ENCODE data around the gene PNISR. TPM values are rescaled to one million over a fixed set of nuclear protein-coding genes. Genes with fewer than 3 reads are reported as not detected.

PNISR gene
- total and polyA plus RNA-seq, 2 experiments from 2014 or later = 135 to 270 TPM

DNA sequence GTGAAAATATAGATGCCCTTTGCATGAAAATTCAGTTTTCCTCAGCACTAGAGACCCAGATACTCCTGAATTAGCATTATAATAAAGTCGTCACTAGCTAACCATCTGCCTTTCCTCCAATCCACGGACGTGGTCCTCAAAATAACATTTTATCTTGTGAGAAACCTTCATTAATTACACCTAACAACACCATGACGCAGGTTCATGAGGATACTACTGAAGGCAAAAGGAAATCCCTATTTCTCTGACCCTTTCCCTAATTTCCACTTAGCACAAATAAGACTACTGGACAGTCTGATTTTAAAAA lies 1.3 kb upstream of the PNISR start (continued):
- TF ChIP-seq, protein P1, sequence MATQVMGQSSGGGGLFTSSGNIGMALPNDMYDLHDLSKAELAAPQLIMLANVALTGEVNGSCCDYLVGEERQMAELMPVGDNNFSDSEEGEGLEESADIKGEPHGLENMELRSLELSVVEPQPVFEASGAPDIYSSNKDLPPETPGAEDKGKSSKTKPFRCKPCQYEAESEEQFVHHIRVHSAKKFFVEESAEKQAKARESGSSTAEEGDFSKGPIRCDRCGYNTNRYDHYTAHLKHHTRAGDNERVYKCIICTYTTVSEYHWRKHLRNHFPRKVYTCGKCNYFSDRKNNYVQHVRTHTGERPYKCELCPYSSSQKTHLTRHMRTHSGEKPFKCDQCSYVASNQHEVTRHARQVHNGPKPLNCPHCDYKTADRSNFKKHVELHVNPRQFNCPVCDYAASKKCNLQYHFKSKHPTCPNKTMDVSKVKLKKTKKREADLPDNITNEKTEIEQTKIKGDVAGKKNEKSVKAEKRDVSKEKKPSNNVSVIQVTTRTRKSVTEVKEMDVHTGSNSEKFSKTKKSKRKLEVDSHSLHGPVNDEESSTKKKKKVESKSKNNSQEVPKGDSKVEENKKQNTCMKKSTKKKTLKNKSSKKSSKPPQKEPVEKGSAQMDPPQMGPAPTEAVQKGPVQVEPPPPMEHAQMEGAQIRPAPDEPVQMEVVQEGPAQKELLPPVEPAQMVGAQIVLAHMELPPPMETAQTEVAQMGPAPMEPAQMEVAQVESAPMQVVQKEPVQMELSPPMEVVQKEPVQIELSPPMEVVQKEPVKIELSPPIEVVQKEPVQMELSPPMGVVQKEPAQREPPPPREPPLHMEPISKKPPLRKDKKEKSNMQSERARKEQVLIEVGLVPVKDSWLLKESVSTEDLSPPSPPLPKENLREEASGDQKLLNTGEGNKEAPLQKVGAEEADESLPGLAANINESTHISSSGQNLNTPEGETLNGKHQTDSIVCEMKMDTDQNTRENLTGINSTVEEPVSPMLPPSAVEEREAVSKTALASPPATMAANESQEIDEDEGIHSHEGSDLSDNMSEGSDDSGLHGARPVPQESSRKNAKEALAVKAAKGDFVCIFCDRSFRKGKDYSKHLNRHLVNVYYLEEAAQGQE (IDR thresholded peaks at IDR 0.05; ENCODE audit: unreplicated experiment) = no peak
- TF ChIP-seq JUNB (IDR thresholded peaks at IDR 0.05; ENCODE audit: unreplicated experiment) = no peak

DNA sequence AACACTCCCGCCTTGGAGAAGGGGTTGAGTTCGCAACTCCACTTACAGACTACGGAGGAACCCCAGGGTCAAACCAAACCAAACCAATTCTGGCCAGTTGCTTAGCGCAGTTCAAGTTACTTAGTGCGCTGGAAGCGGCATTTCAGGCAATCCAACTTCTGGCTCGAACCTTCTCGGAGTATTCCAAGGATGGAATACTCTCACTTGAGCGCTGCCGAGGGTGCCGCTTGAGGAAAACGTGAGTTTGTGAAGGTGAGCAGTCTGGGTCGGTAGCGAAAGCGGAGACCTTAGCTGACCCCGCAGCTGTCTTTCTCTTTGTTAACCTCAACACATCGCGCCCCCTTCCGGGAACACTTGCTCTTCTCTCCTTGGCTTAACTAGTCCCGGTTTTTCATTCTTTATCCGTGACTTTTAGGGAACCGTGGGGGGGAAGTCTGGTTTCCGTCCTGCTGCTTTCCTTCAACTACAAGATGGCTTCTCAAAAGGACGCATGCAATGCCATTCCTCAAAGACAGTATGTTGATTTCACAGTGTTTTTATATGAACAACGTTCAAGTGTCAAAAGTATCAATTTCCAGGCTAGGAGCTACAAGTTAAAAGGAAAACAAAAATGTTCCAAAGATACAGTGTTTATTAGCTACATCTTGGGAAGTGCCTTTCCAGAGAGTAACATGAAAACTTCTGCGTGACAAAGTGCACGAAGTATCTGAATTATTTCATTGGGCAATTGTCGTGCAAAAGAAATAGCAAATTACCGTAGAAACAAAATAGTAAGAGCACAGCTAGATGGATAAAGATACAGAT lies 741 bp upstream of the PNISR start:
- Histone ChIP-seq H3K27ac (ENCODE audit: low read depth) (peak overlapping the region; percentile 97), H3F3A (replicated peaks; ENCODE audit: low read depth) (no peaks in the 10 kb centered on the region), H3K4me3 (peak overlapping the region; percentile 63), H3K9me2 (ENCODE audit: insufficient read depth) (0 out of 2 replicates have a peak, but pooled peaks cover 4% of the 10 kb centered on the region), H4K20me1 (replicated peaks; ENCODE audit: insufficient read depth) (peaks cover 35% of the 10 kb centered on the region), H2AFZ (no peak overlapping the region), H3K36me3 (ENCODE audit: insufficient read depth) (no peaks in the 10 kb centered on the region), H3K79me2 (replicated peaks; ENCODE audit: insufficient read depth) (peaks cover 59% of the 10 kb centered on the region), H3K4me2 (peak overlapping the region; percentile 75), H3K4me1 (ENCODE audit: insufficient read depth) (peaks cover 44% of the 10 kb centered on the region), H3K27me3 (ENCODE audit: insufficient read depth) (no peaks in the 10 kb centered on the region)
- TF ChIP-seq STAT1 (IDR thresholded peaks at IDR 0.05; ENCODE audit: unreplicated experiment) = no peak
- TF ChIP-seq ZNF331 (CRISPR knock-in tag; IDR thresholded peaks at IDR 0.05; ENCODE audit: low read depth) = no peak
- TF ChIP-seq ZNF114 (CRISPR knock-in tag; IDR thresholded peaks at IDR 0.05) = no peak
- no peak for TF ChIP-seq CREB1 (CRISPR knock-in tag; IDR thresholded peaks at IDR 0.05; ENCODE audit: low read depth)
- peak; percentile 4; the same call in 1 of the 2 replicates for TF ChIP-seq POLR2AphosphoS5 (IDR thresholded peaks at IDR 0.05; ENCODE audit: low read depth)
- no peak for TF ChIP-seq EZH2 (IDR thresholded peaks at IDR 0.05; ENCODE audit: low read depth, unreplicated experiment)
- TF ChIP-seq CTCF (conservative IDR thresholded peaks at IDR 0.05; ENCODE audit: low read depth in 2 of 2) = peak; percentile 36 to 59; a peak in 3 of 4 replicates
- Mint-ChIP-seq H3K4me1 (peaks cover 66% of the 10 kb centered on the region), H3K27me3 (ENCODE audit: insufficient read depth, low read depth, poor library complexity) (peaks cover 13% of the 10 kb centered on the region), H3K27ac (peak overlapping the region; percentile 99), H3K9me3 (no peaks in the 10 kb centered on the region), H3K36me3 (ENCODE audit: low read depth) (peaks cover 36% of the 10 kb centered on the region; the same call in 2 of the 3 replicates), H3K4me3 (peak overlapping the region; percentile 96)
- DNase-seq (ENCODE audit: low spot score) (peak; percentile 95), ATAC-seq (peak; percentile 62)
